ENCODE measurements around the gene TBX6.

The TBX6 gene

DNA sequence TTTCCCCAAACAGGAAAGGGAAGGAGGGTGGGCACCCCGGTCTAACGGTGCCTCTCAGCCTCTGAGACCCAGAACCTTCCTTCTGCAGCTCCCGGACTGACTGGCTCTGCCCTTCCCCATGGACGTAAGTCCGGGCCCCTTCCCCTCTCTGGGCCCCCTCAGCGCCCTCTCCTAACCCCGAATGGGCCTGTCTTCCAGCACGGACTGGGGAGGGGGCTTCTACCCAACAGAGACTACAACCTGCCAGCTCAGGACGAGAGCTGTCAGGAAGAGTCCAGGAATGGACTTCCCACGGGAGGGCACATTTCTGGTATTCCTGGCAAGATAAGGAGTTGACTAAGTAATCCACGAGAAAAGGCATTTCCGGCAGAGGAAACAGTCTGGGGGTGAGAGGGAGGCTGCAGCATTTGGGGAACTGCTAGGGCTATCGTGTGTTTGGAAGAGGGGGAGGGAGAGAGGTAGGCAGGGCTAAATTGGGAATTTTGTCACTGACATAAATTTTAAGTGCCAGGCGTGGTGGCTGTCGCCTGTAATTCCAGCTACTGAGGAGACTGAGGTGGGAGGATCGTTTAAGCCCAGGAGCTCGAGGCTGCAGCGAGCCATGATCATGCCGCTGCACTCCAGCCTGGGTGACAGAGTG, 38.2 kb downstream of the TBX6 start:
- TF ChIP-seq SIN3A (IDR thresholded peaks at IDR 0.05; ENCODE audit: borderline replicate concordance, insufficient read depth, low read length) (no peak), POLR2AphosphoS5 (IDR thresholded peaks at IDR 0.05; ENCODE audit: low read depth, low read length) (no peak), TAF1 (IDR thresholded peaks at IDR 0.05; ENCODE audit: borderline replicate concordance, insufficient read depth, low read length) (no peak), FOXP2 (optimal IDR thresholded peaks at IDR 0.05; ENCODE audit: borderline replicate concordance, extremely low read depth, extremely low read length, insufficient read depth) (no peak)
- TF ChIP-seq, protein P1, sequence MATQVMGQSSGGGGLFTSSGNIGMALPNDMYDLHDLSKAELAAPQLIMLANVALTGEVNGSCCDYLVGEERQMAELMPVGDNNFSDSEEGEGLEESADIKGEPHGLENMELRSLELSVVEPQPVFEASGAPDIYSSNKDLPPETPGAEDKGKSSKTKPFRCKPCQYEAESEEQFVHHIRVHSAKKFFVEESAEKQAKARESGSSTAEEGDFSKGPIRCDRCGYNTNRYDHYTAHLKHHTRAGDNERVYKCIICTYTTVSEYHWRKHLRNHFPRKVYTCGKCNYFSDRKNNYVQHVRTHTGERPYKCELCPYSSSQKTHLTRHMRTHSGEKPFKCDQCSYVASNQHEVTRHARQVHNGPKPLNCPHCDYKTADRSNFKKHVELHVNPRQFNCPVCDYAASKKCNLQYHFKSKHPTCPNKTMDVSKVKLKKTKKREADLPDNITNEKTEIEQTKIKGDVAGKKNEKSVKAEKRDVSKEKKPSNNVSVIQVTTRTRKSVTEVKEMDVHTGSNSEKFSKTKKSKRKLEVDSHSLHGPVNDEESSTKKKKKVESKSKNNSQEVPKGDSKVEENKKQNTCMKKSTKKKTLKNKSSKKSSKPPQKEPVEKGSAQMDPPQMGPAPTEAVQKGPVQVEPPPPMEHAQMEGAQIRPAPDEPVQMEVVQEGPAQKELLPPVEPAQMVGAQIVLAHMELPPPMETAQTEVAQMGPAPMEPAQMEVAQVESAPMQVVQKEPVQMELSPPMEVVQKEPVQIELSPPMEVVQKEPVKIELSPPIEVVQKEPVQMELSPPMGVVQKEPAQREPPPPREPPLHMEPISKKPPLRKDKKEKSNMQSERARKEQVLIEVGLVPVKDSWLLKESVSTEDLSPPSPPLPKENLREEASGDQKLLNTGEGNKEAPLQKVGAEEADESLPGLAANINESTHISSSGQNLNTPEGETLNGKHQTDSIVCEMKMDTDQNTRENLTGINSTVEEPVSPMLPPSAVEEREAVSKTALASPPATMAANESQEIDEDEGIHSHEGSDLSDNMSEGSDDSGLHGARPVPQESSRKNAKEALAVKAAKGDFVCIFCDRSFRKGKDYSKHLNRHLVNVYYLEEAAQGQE (IDR thresholded peaks at IDR 0.05; ENCODE audit: insufficient read depth in 1 of 2, low read depth in 2 of 2, low read length in 2 of 2) = no peak

- TF ChIP-seq TAF1 (IDR thresholded peaks at IDR 0.05; ENCODE audit: borderline replicate concordance, insufficient read depth, low read length) = no peak
- TF ChIP-seq POLR2AphosphoS5 (IDR thresholded peaks at IDR 0.05; ENCODE audit: low read depth, low read length) = no peak
- TF ChIP-seq FOXP2 (optimal IDR thresholded peaks at IDR 0.05; ENCODE audit: borderline replicate concordance, extremely low read depth, extremely low read length, insufficient read depth) = peak; percentile 52
- TF ChIP-seq, protein P1 (IDR thresholded peaks at IDR 0.05; ENCODE audit: insufficient read depth in 1 of 2, low read depth in 2 of 2, low read length in 2 of 2) = no peak
- TF ChIP-seq SIN3A (IDR thresholded peaks at IDR 0.05; ENCODE audit: borderline replicate concordance, insufficient read depth, low read length) = no peak
Observed at GRCh38 chr16:30052671-30053372, 38.9 kb downstream of the TBX6 start.

- TF ChIP-seq, protein P1 (IDR thresholded peaks at IDR 0.05; ENCODE audit: insufficient read depth in 1 of 2, low read depth in 2 of 2, low read length in 2 of 2) = no peak
- TF ChIP-seq FOXP2 (optimal IDR thresholded peaks at IDR 0.05; ENCODE audit: borderline replicate concordance, extremely low read depth, extremely low read length, insufficient read depth) = no peak
- no peak for TF ChIP-seq SIN3A (IDR thresholded peaks at IDR 0.05; ENCODE audit: borderline replicate concordance, insufficient read depth, low read length)
Observed at GRCh38 chr16:30051518-30051917, 40.2 kb downstream of the TBX6 start.

- TF ChIP-seq POLR2AphosphoS5 (IDR thresholded peaks at IDR 0.05; ENCODE audit: low read depth, low read length) (no peak), FOXP2 (optimal IDR thresholded peaks at IDR 0.05; ENCODE audit: borderline replicate concordance, extremely low read depth, extremely low read length, insufficient read depth) (no peak), TAF1 (IDR thresholded peaks at IDR 0.05; ENCODE audit: borderline replicate concordance, insufficient read depth, low read length) (no peak)
Observed at GRCh38 chr16:30049871-30050270, 41.9 kb downstream of the TBX6 start.

DNA sequence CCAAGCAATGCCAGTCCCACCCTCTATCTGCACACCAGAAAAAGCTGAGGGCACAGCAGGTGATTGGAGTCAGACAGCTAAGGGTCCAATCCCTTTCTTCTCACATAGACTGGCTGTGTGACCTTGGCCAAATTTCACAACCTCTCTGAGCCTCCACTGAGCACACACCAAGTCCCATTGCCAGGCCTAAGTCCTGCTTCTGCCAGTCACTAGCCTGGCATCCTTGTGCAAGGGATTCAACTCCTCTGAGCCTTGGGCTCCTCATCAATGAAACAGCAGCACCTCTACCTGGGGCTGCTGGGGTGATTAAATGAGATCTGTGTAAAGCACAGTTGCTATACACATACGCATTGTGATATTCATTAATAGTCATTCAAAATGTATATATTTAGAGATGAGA, 45.1 kb downstream of the TBX6 start:
- TF ChIP-seq TAF1 (IDR thresholded peaks at IDR 0.05; ENCODE audit: borderline replicate concordance, insufficient read depth, low read length) (no peak), POLR2AphosphoS5 (IDR thresholded peaks at IDR 0.05; ENCODE audit: low read depth, low read length) (no peak), SIN3A (IDR thresholded peaks at IDR 0.05; ENCODE audit: borderline replicate concordance, insufficient read depth, low read length) (no peak), FOXP2 (optimal IDR thresholded peaks at IDR 0.05; ENCODE audit: borderline replicate concordance, extremely low read depth, extremely low read length, insufficient read depth) (no peak)
- TF ChIP-seq, protein P1 (IDR thresholded peaks at IDR 0.05; ENCODE audit: insufficient read depth in 1 of 2, low read depth in 2 of 2, low read length in 2 of 2) = no peak

All from PFSK-1 (cell line).